PC-9 (cell line): Measurements from ENCODE around the gene HTRA2. TPM values are rescaled to one million over a fixed set of nuclear protein-coding genes. Genes with fewer than 3 reads are reported as not detected.
A peak's percentile ranks its signal among the peaks of the same experiment; 100 is the strongest.

Experiments
- BruUV-seq: library from RNA; stranded (reverse); fragments of 400-500 nt; replicated peaks from 2 replicates; lab custom pipeline; 2021; lab: Mats Ljungman, UMichigan
- CTCF ChIA-PET: fragments of 300-600 bp; sonication (Branson Sonifier 250); formaldehyde crosslinking; loops from one replicate; lab custom pipeline; 2022; ENCODE audit warnings: antibody characterized with exemption; lab: Charles Lee
- POLR2A ChIA-PET: fragments of 300-600 bp; sonication (Branson Sonifier 250); formaldehyde crosslinking; loops from one replicate; lab custom pipeline; 2022; ENCODE audit warnings: antibody characterized with exemption; ENCODE audit not compliant: unreplicated experiment; lab: Charles Lee
- DNase-seq, 2 experiments: peaks; one replicate each; pipeline versions ENCODE4 v3.0.0 to v3.0.0-alpha.2; 2015 to 2022; ENCODE audit warnings: mixed read lengths in 1 of 2
- H2AFZ ChIP-seq: fragments of 200-600 bp; sonication (generic); 2 replicates; pipeline ENCODE4 v1.8.1; 2017; ENCODE audit warnings: antibody characterized with exemption
- H3F3A ChIP-seq: fragments of 200-600 bp; sonication (generic); 2 replicates; pipeline ENCODE4 v1.8.1; 2017; ENCODE audit warnings: antibody characterized with exemption, mild to moderate bottlenecking, low read depth; ENCODE audit not compliant: insufficient read depth
- H3K27ac ChIP-seq: fragments of 200-600 bp; sonication (generic); 2 replicates; pipeline ENCODE4 v1.6.1; 2016; ENCODE audit warnings: mixed run types
- H3K27me3 ChIP-seq: fragments of 200-600 bp; sonication (generic); 2 replicates; pipeline ENCODE4 v1.6.1; 2016; ENCODE audit warnings: low read depth, mixed run types; ENCODE audit not compliant: insufficient read depth
- H3K36me3 ChIP-seq: fragments of 200-600 bp; sonication (generic); 2 replicates; pipeline ENCODE4 v1.6.1; 2016; ENCODE audit warnings: low read depth, mixed run types
- H3K4me1 ChIP-seq: fragments of 200-600 bp; sonication (generic); replicated peaks from 2 replicates; pipeline ENCODE4 v1.6.1; 2016; ENCODE audit warnings: mixed run types; ENCODE audit not compliant: insufficient read depth
- H3K4me2 ChIP-seq: fragments of 200-600 bp; sonication (generic); 2 replicates; pipeline ENCODE4 v1.6.1; 2017; ENCODE audit warnings: mixed run types
- H3K4me3 ChIP-seq: fragments of 200-600 bp; sonication (generic); 2 replicates; pipeline ENCODE4 v1.6.1; 2016; ENCODE audit warnings: mixed run types
- H3K79me2 ChIP-seq: fragments of 200-600 bp; sonication (generic); 2 replicates; pipeline ENCODE4 v1.6.1; 2017; ENCODE audit warnings: low read depth, mixed run types
- H3K9me2 ChIP-seq: fragments of 200-600 bp; sonication (generic); 2 replicates; pipeline ENCODE4 v1.8.1; 2017; ENCODE audit warnings: mild to moderate bottlenecking; ENCODE audit not compliant: insufficient read depth
- H3K9me3 ChIP-seq: fragments of 200-600 bp; sonication (generic); 2 replicates; pipeline ENCODE4 v1.8.1; 2016; ENCODE audit warnings: low read depth; ENCODE audit not compliant: insufficient read depth
- H4K20me1 ChIP-seq: fragments of 200-600 bp; sonication (generic); 2 replicates; pipeline ENCODE4 v1.8.1; 2017; ENCODE audit not compliant: insufficient read depth
- EZH2 ChIP-seq: fragments of 200-600 bp; sonication (generic); IDR thresholded peaks from 2 replicates; pipeline ENCODE4 v1.8.0; 2017; ENCODE audit warnings: antibody characterized with exemption, low read depth
- intact Hi-C: fragments of 100-400 bp; cut with micrococcal nuclease; formaldehyde crosslinking; loops from one replicate; pipeline ENCODE4 v1.10.0; 2022; ENCODE audit not compliant: unreplicated experiment
- total RNA-seq: library from RNA; stranded (reverse); gene quantifications from 2 replicates; pipeline ENCODE4 v1.2.3, GENCODE V29; 2021
- TF ChIP-seq, protein P1 (sequence below): fragments of 200-600 bp; sonication (generic); conservative IDR thresholded peaks from 2 replicates; pipeline ENCODE4 v1.6.1; 2017; ENCODE audit warnings: mixed run types, antibody characterized with exemption, mild to moderate bottlenecking, moderate library complexity

Gene HTRA2
- total RNA-seq, 1 experiment from 2014 or later: 23.5 TPM

DNA sequence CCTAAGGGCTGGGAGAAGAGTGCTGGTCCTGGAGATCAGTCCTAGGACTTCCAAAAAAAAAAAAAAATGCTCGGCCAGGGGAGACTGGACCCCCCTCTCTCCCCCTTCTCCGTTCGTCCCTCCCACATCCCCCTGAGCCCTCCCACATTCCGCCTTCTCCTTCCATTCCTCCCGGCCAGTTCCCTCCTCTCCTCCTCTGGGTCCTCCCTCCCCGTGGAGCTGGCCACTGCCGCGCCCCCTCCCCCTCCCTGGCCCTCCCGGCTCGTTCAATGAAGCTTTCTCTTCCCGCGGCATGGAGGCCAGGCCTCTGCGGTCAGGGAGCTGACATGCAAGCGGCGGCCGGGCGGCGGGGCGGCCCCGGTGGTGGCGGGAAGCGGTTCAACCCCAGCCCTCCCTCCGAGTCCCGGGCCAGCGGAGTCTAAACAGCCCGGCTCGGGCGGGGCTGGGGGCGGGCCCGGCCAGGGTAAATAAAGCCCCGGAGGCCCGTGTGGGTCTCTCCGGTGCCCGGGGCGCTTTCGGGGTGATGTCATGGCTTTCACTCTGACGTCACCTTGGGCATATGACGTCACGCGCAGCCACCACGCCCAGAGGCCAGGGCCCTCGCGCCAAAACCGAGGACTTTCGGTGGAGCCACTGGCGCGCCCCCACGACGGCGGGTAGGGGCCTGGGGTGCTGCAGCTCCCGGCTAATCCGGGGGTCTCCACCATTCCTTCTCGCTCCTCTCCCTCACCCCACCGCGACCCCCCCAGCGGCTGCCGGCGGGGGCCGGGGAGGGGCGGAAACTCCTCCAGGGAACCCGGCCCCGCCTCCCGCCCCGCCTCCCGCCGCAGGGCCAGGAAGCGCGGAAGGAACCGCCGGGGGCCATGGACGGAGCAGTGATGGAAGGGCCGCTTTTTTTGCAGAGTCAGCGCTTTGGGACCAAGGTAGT is 24.4 kb downstream of the HTRA2 start, which contains the start of the genes DOK1 and LOXL3:
TSS of gene DOK1 (plus strand) at position 829 of the 928 bp plus-strand sequence. CDS start at position 864, 35 bp downstream.
TSS of gene LOXL3 (minus strand) at position 51 of the 928 bp plus-strand sequence. CDS start 1,308 bp downstream, outside the sequence.
- Histone ChIP-seq H3F3A (peaks cover 29% of the 10 kb centered on the region; the same call in 1 of the 2 replicates), H3K4me2 (peak within 1 kb of the TSS; percentile 81), H2AFZ (peak within 1 kb of the TSS; percentile 81), H4K20me1 (no peaks in the 10 kb centered on the region), H3K36me3 (no peaks in the 10 kb centered on the region), H3K9me2 (no peaks in the 10 kb centered on the region), H3K4me1 (peaks cover 16% of the 10 kb centered on the region), H3K27me3 (no peaks in the 10 kb centered on the region), H3K4me3 (peak within 1 kb of the TSS; percentile 78), H3K27ac (no peak within 1 kb of the TSS), H3K79me2 (peaks cover 16% of the 10 kb centered on the region), H3K9me3 (no peaks in the 10 kb centered on the region)
- ChIA-PET POLR2A (interaction anchor here (0.6 kb wide), 1 partner anchor 20 kb away, joined by 5 read pairs; no protein-coding TSS in a partner anchor), CTCF (interaction anchor here (0.7 kb wide), 1 partner anchor 81 kb away, joined by 13 read pairs; the partner anchor contains the start of gene MRPL53)
- TF ChIP-seq, protein P1, sequence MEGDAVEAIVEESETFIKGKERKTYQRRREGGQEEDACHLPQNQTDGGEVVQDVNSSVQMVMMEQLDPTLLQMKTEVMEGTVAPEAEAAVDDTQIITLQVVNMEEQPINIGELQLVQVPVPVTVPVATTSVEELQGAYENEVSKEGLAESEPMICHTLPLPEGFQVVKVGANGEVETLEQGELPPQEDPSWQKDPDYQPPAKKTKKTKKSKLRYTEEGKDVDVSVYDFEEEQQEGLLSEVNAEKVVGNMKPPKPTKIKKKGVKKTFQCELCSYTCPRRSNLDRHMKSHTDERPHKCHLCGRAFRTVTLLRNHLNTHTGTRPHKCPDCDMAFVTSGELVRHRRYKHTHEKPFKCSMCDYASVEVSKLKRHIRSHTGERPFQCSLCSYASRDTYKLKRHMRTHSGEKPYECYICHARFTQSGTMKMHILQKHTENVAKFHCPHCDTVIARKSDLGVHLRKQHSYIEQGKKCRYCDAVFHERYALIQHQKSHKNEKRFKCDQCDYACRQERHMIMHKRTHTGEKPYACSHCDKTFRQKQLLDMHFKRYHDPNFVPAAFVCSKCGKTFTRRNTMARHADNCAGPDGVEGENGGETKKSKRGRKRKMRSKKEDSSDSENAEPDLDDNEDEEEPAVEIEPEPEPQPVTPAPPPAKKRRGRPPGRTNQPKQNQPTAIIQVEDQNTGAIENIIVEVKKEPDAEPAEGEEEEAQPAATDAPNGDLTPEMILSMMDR: no peak
- TF ChIP-seq EZH2: no peak
- peak; percentile 57 to 83 for DNase-seq
- BruUV-seq: no TSS peak
- intact Hi-C loops: loop anchor here (2.0 kb wide), 1 partner anchor 33 kb away; no protein-coding TSS in a partner anchor

DNA sequence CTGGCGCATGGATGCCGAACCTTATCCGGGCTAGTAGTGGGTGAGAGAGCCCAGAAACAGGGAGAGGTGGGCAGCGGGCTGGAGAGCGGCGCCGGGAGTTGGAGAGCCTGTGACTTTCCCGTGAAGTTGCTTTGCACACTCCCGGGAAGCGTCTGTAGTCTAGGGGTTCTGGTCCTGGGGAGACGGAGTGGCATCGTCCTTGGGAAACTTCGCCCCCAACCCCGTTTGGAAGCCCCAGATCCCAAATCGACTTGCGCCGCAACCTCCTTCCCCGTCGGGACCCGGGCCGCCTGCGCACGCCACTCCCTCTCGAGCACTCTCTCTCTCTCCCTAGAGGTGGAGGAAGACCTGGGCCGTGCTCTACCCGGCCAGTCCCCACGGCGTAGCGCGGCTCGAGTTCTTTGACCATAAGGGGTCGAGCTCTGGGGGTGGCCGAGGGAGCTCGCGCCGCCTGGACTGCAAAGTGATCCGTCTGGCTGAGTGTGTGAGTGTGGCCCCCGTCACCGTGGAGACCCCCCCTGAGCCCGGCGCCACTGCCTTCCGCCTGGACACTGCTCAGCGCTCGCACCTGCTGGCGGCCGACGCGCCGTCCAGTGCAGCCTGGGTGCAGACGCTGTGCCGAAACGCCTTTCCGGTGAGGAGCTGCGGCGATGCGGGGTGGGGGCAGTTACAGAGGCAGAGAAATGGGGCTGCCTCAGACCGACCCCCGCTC is 25.2 kb downstream of the HTRA2 start:
- H3K4me1 ChIP-seq: peaks cover 12% of the 10 kb centered on the region
- peaks cover 29% of the 10 kb centered on the region; the same call in 1 of the 2 replicates for H3F3A ChIP-seq
- H2AFZ ChIP-seq: peak overlapping the region; percentile 81
- no peaks in the 10 kb centered on the region for H3K36me3 ChIP-seq
- BruUV-seq: TSS peak; percentile 12
- no peak overlapping the region for H3K27ac ChIP-seq
- intact Hi-C loops: loop anchor here (2.0 kb wide), 1 partner anchor 32 kb away; no protein-coding TSS in a partner anchor
- no peaks in the 10 kb centered on the region for H4K20me1 ChIP-seq
- ChIA-PET POLR2A (interaction anchor here (0.6 kb wide), 3 partner anchors 13 to 1169 kb away, joined by 5 to 14 read pairs (median 5); partner anchors contain the start of gene ALMS1), CTCF (no interaction called here)
- DNase-seq: peak in 1 of 2 experiments; percentile 62
- H3K4me2 ChIP-seq: peak overlapping the region; percentile 81
- no peaks in the 10 kb centered on the region for H3K27me3 ChIP-seq
- H3K4me3 ChIP-seq: peak overlapping the region; percentile 78
- TF ChIP-seq, protein P1: no peak
- H3K9me3 ChIP-seq: no peaks in the 10 kb centered on the region
- peaks cover 11% of the 10 kb centered on the region for H3K79me2 ChIP-seq
- no peaks in the 10 kb centered on the region for H3K9me2 ChIP-seq
